IMR-90 (cell line): ENCODE data around the gene CABP7. TPM values are rescaled to one million over a fixed set of nuclear protein-coding genes. Genes with fewer than 3 reads are reported as not detected.

Experiments used
- ATAC-seq: fragments of 200-7000 bp; cut with Tn5 transposase; 2 replicates; pipeline ENCODE4 v1.9.1; 2020; ENCODE audit warnings: low read depth, mild to moderate bottlenecking, moderate library complexity
- BruUV-seq: library from RNA; stranded (reverse); fragments of 400-500 nt; replicated peaks from 2 replicates; lab custom pipeline; 2021; lab: Mats Ljungman, UMichigan
- CTCF ChIA-PET: fragments of 300-600 bp; formaldehyde crosslinking; extraction: SDS; loops from one replicate; lab custom pipeline; 2021; ENCODE audit warnings: antibody characterized with exemption; lab: Yijun Ruan, JAX
- POLR2A ChIA-PET: fragments of 300-600 bp; sonication (Branson Sonifier 250); formaldehyde crosslinking; loops from one replicate; lab custom pipeline; 2022; ENCODE audit warnings: antibody characterized with exemption; ENCODE audit not compliant: unreplicated experiment; lab: Charles Lee
- DNase-seq: peaks from one replicate; pipeline ENCODE4 v3.0.0; 2013
- H2AFZ ChIP-seq: replicated peaks from 2 replicates; pipeline ENCODE3; 2013; ENCODE audit warnings: low read length, mild to moderate bottlenecking; ENCODE audit not compliant: poor library complexity
- H2AK5ac ChIP-seq: 2 replicates; pipeline ENCODE4 v1.6.1; 2013; ENCODE audit warnings: low read depth, low read length, inconsistent platforms
- H2AK9ac ChIP-seq: replicated peaks from 2 replicates; pipeline ENCODE3; 2013; ENCODE audit warnings: mild to moderate bottlenecking, low read depth, low read length, moderate library complexity; ENCODE audit not compliant: poor library complexity
- H2BK120ac ChIP-seq: 2 replicates; pipeline ENCODE4 v1.6.1; 2013; ENCODE audit warnings: low read depth, low read length, inconsistent platforms
- H2BK15ac ChIP-seq: 3 replicates; pipeline ENCODE4 v1.6.1; 2013; ENCODE audit warnings: low read depth, low read length, inconsistent platforms
- H2BK20ac ChIP-seq: 2 replicates; pipeline ENCODE4 v1.6.1; 2013; ENCODE audit warnings: low read depth, mild to moderate bottlenecking, inconsistent platforms, low read length, moderate library complexity
- H2BK5ac ChIP-seq: 2 replicates; pipeline ENCODE4 v1.6.1; 2013; ENCODE audit warnings: mild to moderate bottlenecking, low read depth, low read length, inconsistent platforms; ENCODE audit not compliant: poor library complexity, severe bottlenecking
- H3K14ac ChIP-seq: replicated peaks from 2 replicates; pipeline ENCODE4 v1.6.1; 2013; ENCODE audit warnings: low read depth, low read length, inconsistent platforms
- H3K18ac ChIP-seq: 2 replicates; pipeline ENCODE4 v1.6.1; 2013; ENCODE audit warnings: low read depth, low read length, control low read depth
- H3K23ac ChIP-seq: 2 replicates; pipeline ENCODE4 v1.6.1; 2013; ENCODE audit warnings: low read depth, low read length, inconsistent platforms
- H3K27ac ChIP-seq: 2 replicates; pipeline ENCODE4 v1.5.1; 2013; ENCODE audit warnings: mild to moderate bottlenecking, control low read depth, low read length; ENCODE audit not compliant: insufficient read depth
- H3K27me3 ChIP-seq: 2 replicates; pipeline ENCODE4 v1.6.1; 2013; ENCODE audit warnings: low read length; ENCODE audit not compliant: control insufficient read depth, insufficient read depth
- H3K36me3 ChIP-seq: 2 replicates; pipeline ENCODE4 v1.6.1; 2013; ENCODE audit warnings: low read length, mixed read lengths; ENCODE audit not compliant: control insufficient read depth, insufficient read depth
- H3K4ac ChIP-seq: 2 replicates; pipeline ENCODE4 v1.6.1; 2013; ENCODE audit warnings: low read depth, low read length, inconsistent platforms
- H3K4me1 ChIP-seq: 2 replicates; pipeline ENCODE4 v1.6.1; 2013; ENCODE audit warnings: low read length, mixed read lengths; ENCODE audit not compliant: control insufficient read depth, insufficient read depth
- H3K4me2 ChIP-seq: 2 replicates; pipeline ENCODE4 v1.6.1; 2013; ENCODE audit warnings: low read depth, mild to moderate bottlenecking, control low read depth, low read length, moderate library complexity
- H3K4me3 ChIP-seq: 2 replicates; pipeline ENCODE4 v1.5.1; 2013; ENCODE audit warnings: low read depth, mild to moderate bottlenecking, control low read depth, low read length, moderate library complexity; ENCODE audit not compliant: insufficient read depth
- H3K56ac ChIP-seq: 2 replicates; pipeline ENCODE4 v1.6.1; 2013; ENCODE audit warnings: low read length, inconsistent platforms; ENCODE audit not compliant: insufficient read depth; ENCODE audit errors: extremely low read depth
- H3K79me1 ChIP-seq, 2 experiments: 2 replicates each; pipeline ENCODE4 v1.6.1; 2013; ENCODE audit warnings: low read length in 2 of 2, inconsistent platforms in 1 of 2, low read depth in 1 of 2
- H3K9ac ChIP-seq: 2 replicates; pipeline ENCODE4 v1.6.1; 2013; ENCODE audit warnings: low read depth, low read length, control low read depth
- H3K9me1 ChIP-seq: 2 replicates; pipeline ENCODE4 v1.6.1; 2013; ENCODE audit warnings: low read length, inconsistent platforms; ENCODE audit not compliant: insufficient read depth
- H3K9me3 ChIP-seq: 2 replicates; pipeline ENCODE4 v1.6.1; 2013; ENCODE audit warnings: low read length; ENCODE audit not compliant: control insufficient read depth, insufficient read depth
- H4K20me1 ChIP-seq: 2 replicates; pipeline ENCODE4 v1.6.1; 2013; ENCODE audit warnings: low read length, inconsistent platforms; ENCODE audit not compliant: insufficient read depth
- H4K5ac ChIP-seq: 2 replicates; pipeline ENCODE4 v1.6.1; 2013; ENCODE audit warnings: mild to moderate bottlenecking, low read depth, low read length, control low read depth
- H4K8ac ChIP-seq, 2 experiments: 2 replicates each; pipeline ENCODE4 v1.6.1; 2013; ENCODE audit warnings: low read depth in 2 of 2, low read length in 2 of 2, control low read depth in 1 of 2, inconsistent platforms in 1 of 2
- H4K91ac ChIP-seq: 2 replicates; pipeline ENCODE4 v1.6.1; 2013; ENCODE audit warnings: low read depth, low read length, inconsistent platforms; ENCODE audit not compliant: insufficient read depth
- FOS ChIP-seq: fragments of 150-350 bp; IDR thresholded peaks from 2 replicates; pipeline ENCODE4 v1.6.1; 2016; ENCODE audit warnings: low read depth, low read length
- WGBS, 2 experiments: methylation state at CpG; one replicate each; pipeline versions ENCODE4 v1.1.5 to v1.1.7; 2013; ENCODE audit warnings: missing lambda C conversion rate in 2 of 2; ENCODE audit not compliant: insufficient read length in 1 of 2; ENCODE audit errors: extremely low coverage in 2 of 2; 5-methylcytosine and 5-hydroxymethylcytosine counted together
- dilution Hi-C: fragments of 300-500 bp; cut with HindIII; formaldehyde crosslinking; loops from one replicate; pipeline ENCODE4 v1.14.3; 2018; ENCODE audit warnings: low sequenced_read_pairs; ENCODE audit not compliant: unreplicated experiment
- in situ Hi-C: fragments of 300-500 bp; cut with MboI; formaldehyde crosslinking; loops from 3 replicates; pipeline ENCODE4 v1.14.3; 2019; ENCODE audit warnings: low sequenced_read_pairs, inconsistent platforms, mixed read lengths
- intact Hi-C: fragments of 100-400 bp; cut with micrococcal nuclease; formaldehyde crosslinking; loops from 2 replicates; pipeline ENCODE4 v1.10.0; 2022
- polyA plus RNA-seq, 3 experiments: library from polyadenylated mRNA; depleted of rRNA; stranded (reverse); fragments of >200 nt; gene quantifications; 2 replicates each; pipeline ENCODE4 v1.2.3, GENCODE V29; 2012; ENCODE audit warnings: low replicate concordance in 1 of 3
- total RNA-seq: library from RNA; depleted of rRNA; stranded (reverse); fragments of >200 nt; gene quantifications from 2 replicates; pipeline ENCODE4 v1.2.3, GENCODE V29; 2012
- TF ChIP-seq, protein P1 (sequence below): fragments of 150-350 bp; IDR thresholded peaks from 2 replicates; pipeline ENCODE4 v1.6.1; 2017; ENCODE audit warnings: mild to moderate bottlenecking, antibody characterized with exemption, low read length, low read depth

The CABP7 gene
- total and polyA plus RNA-seq, 2 of the 4 experiments (the other 2 are of a cell fraction), result under 0.01 to 0.03 TPM

DNA sequence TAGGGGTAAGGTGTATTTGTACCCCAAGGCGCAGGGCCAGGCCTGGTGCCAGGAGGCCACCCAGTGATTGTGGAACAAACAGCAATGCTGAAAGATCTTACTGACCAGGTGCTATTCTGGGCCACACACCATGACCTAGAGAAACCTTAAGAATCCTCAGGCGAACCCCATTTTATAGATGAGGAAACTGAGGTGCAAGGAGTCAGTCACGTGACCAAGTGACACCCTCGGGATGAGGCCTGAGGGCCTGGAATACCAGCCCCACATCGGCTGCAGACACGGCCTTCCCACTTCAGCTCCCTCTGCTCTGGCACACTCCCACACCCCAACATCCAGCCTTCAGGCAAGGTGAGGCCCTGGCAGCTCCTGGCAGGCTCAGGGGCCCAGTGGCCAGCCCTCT lies 13.1 kb downstream of the CABP7 start:
- no peak for TF ChIP-seq FOS
- TF ChIP-seq, protein P1, sequence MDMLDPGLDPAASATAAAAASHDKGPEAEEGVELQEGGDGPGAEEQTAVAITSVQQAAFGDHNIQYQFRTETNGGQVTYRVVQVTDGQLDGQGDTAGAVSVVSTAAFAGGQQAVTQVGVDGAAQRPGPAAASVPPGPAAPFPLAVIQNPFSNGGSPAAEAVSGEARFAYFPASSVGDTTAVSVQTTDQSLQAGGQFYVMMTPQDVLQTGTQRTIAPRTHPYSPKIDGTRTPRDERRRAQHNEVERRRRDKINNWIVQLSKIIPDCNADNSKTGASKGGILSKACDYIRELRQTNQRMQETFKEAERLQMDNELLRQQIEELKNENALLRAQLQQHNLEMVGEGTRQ, result no peak
- Histone ChIP-seq H2BK120ac (no peak overlapping the region), H3K18ac (no peak overlapping the region), H2AK5ac (no peak overlapping the region), H2BK5ac (no peak overlapping the region), H4K5ac (no peak overlapping the region), H2BK20ac (no peak overlapping the region), H4K20me1 (no peaks in the 10 kb centered on the region), H4K8ac (no peak overlapping the region), H3K36me3 (peaks cover 9% of the 10 kb centered on the region; the same call in 1 of the 2 replicates), H3K4me2 (no peak overlapping the region), H3K4ac (no peak overlapping the region), H3K27ac (no peak overlapping the region), H3K14ac (no peak overlapping the region), H3K4me3 (no peak overlapping the region), H2AFZ (no peak overlapping the region), H3K23ac (no peak overlapping the region), H3K79me1 (no peaks in the 10 kb centered on the region), H3K4me1 (no peaks in the 10 kb centered on the region), H2BK15ac (no peak overlapping the region), H3K9ac (no peak overlapping the region), H4K91ac (no peak overlapping the region), H3K9me1 (no peaks in the 10 kb centered on the region), H3K27me3 (no peaks in the 10 kb centered on the region), H3K56ac (no peak overlapping the region), H3K9me3 (no peaks in the 10 kb centered on the region), H2AK9ac (no peak overlapping the region)
- dilution Hi-C loops, result no loop called here
- POLR2A ChIA-PET, result interaction anchor here (0.5 kb wide), 1 partner anchor 74 kb away, joined by 4 read pairs; no protein-coding TSS in a partner anchor
- CTCF ChIA-PET, result no interaction called here
- in situ Hi-C loops, result no loop called here
- WGBS, 2 experiments, result no CpG with 5 or more reads among the region's 6 CpGs
- ATAC-seq, result no peak
- intact Hi-C loops, result no loop called here
- no peak for DNase-seq
- BruUV-seq, result no TSS peak
